IMR-90 (cell line): ENCODE results near the gene MYH16. TPM values are rescaled to one million over a fixed set of nuclear protein-coding genes. Genes with fewer than 3 reads are reported as not detected.

ENCODE experiments used
- ATAC-seq: fragments of 200-7000 bp; cut with Tn5 transposase; 2 replicates; pipeline ENCODE4 v1.9.1; 2020; ENCODE audit warnings: low read depth, mild to moderate bottlenecking, moderate library complexity
- BruUV-seq: library from RNA; stranded (reverse); fragments of 400-500 nt; replicated peaks from 2 replicates; lab custom pipeline; 2021; lab: Mats Ljungman, UMichigan
- CTCF ChIA-PET: fragments of 300-600 bp; formaldehyde crosslinking; extraction: SDS; loops from one replicate; lab custom pipeline; 2021; ENCODE audit warnings: antibody characterized with exemption; lab: Yijun Ruan, JAX
- POLR2A ChIA-PET: fragments of 300-600 bp; sonication (Branson Sonifier 250); formaldehyde crosslinking; loops from one replicate; lab custom pipeline; 2022; ENCODE audit warnings: antibody characterized with exemption; ENCODE audit not compliant: unreplicated experiment; lab: Charles Lee
- DNase-seq: peaks from one replicate; pipeline ENCODE4 v3.0.0; 2013
- H2AFZ ChIP-seq: replicated peaks from 2 replicates; pipeline ENCODE3; 2013; ENCODE audit warnings: low read length, mild to moderate bottlenecking; ENCODE audit not compliant: poor library complexity
- H2AK5ac ChIP-seq: 2 replicates; pipeline ENCODE4 v1.6.1; 2013; ENCODE audit warnings: low read depth, low read length, inconsistent platforms
- H2AK9ac ChIP-seq: replicated peaks from 2 replicates; pipeline ENCODE3; 2013; ENCODE audit warnings: mild to moderate bottlenecking, low read depth, low read length, moderate library complexity; ENCODE audit not compliant: poor library complexity
- H2BK120ac ChIP-seq: 2 replicates; pipeline ENCODE4 v1.6.1; 2013; ENCODE audit warnings: low read depth, low read length, inconsistent platforms
- H2BK15ac ChIP-seq: 3 replicates; pipeline ENCODE4 v1.6.1; 2013; ENCODE audit warnings: low read depth, low read length, inconsistent platforms
- H2BK20ac ChIP-seq: 2 replicates; pipeline ENCODE4 v1.6.1; 2013; ENCODE audit warnings: low read depth, mild to moderate bottlenecking, inconsistent platforms, low read length, moderate library complexity
- H2BK5ac ChIP-seq: 2 replicates; pipeline ENCODE4 v1.6.1; 2013; ENCODE audit warnings: mild to moderate bottlenecking, low read depth, low read length, inconsistent platforms; ENCODE audit not compliant: poor library complexity, severe bottlenecking
- H3K14ac ChIP-seq: replicated peaks from 2 replicates; pipeline ENCODE4 v1.6.1; 2013; ENCODE audit warnings: low read depth, low read length, inconsistent platforms
- H3K18ac ChIP-seq: 2 replicates; pipeline ENCODE4 v1.6.1; 2013; ENCODE audit warnings: low read depth, low read length, control low read depth
- H3K23ac ChIP-seq: 2 replicates; pipeline ENCODE4 v1.6.1; 2013; ENCODE audit warnings: low read depth, low read length, inconsistent platforms
- H3K27ac ChIP-seq: 2 replicates; pipeline ENCODE4 v1.5.1; 2013; ENCODE audit warnings: mild to moderate bottlenecking, control low read depth, low read length; ENCODE audit not compliant: insufficient read depth
- H3K27me3 ChIP-seq: 2 replicates; pipeline ENCODE4 v1.6.1; 2013; ENCODE audit warnings: low read length; ENCODE audit not compliant: control insufficient read depth, insufficient read depth
- H3K36me3 ChIP-seq: 2 replicates; pipeline ENCODE4 v1.6.1; 2013; ENCODE audit warnings: low read length, mixed read lengths; ENCODE audit not compliant: control insufficient read depth, insufficient read depth
- H3K4ac ChIP-seq: 2 replicates; pipeline ENCODE4 v1.6.1; 2013; ENCODE audit warnings: low read depth, low read length, inconsistent platforms
- H3K4me1 ChIP-seq: 2 replicates; pipeline ENCODE4 v1.6.1; 2013; ENCODE audit warnings: low read length, mixed read lengths; ENCODE audit not compliant: control insufficient read depth, insufficient read depth
- H3K4me2 ChIP-seq: 2 replicates; pipeline ENCODE4 v1.6.1; 2013; ENCODE audit warnings: low read depth, mild to moderate bottlenecking, control low read depth, low read length, moderate library complexity
- H3K4me3 ChIP-seq: 2 replicates; pipeline ENCODE4 v1.5.1; 2013; ENCODE audit warnings: low read depth, mild to moderate bottlenecking, control low read depth, low read length, moderate library complexity; ENCODE audit not compliant: insufficient read depth
- H3K56ac ChIP-seq: 2 replicates; pipeline ENCODE4 v1.6.1; 2013; ENCODE audit warnings: low read length, inconsistent platforms; ENCODE audit not compliant: insufficient read depth; ENCODE audit errors: extremely low read depth
- H3K79me1 ChIP-seq, 2 experiments: 2 replicates each; pipeline ENCODE4 v1.6.1; 2013; ENCODE audit warnings: low read length in 2 of 2, inconsistent platforms in 1 of 2, low read depth in 1 of 2
- H3K9ac ChIP-seq: 2 replicates; pipeline ENCODE4 v1.6.1; 2013; ENCODE audit warnings: low read depth, low read length, control low read depth
- H3K9me1 ChIP-seq: 2 replicates; pipeline ENCODE4 v1.6.1; 2013; ENCODE audit warnings: low read length, inconsistent platforms; ENCODE audit not compliant: insufficient read depth
- H3K9me3 ChIP-seq: 2 replicates; pipeline ENCODE4 v1.6.1; 2013; ENCODE audit warnings: low read length; ENCODE audit not compliant: control insufficient read depth, insufficient read depth
- H4K20me1 ChIP-seq: 2 replicates; pipeline ENCODE4 v1.6.1; 2013; ENCODE audit warnings: low read length, inconsistent platforms; ENCODE audit not compliant: insufficient read depth
- H4K5ac ChIP-seq: 2 replicates; pipeline ENCODE4 v1.6.1; 2013; ENCODE audit warnings: mild to moderate bottlenecking, low read depth, low read length, control low read depth
- H4K8ac ChIP-seq, 2 experiments: 2 replicates each; pipeline ENCODE4 v1.6.1; 2013; ENCODE audit warnings: low read depth in 2 of 2, low read length in 2 of 2, control low read depth in 1 of 2, inconsistent platforms in 1 of 2
- H4K91ac ChIP-seq: 2 replicates; pipeline ENCODE4 v1.6.1; 2013; ENCODE audit warnings: low read depth, low read length, inconsistent platforms; ENCODE audit not compliant: insufficient read depth
- BHLHE40 ChIP-seq: fragments of 150-350 bp; IDR thresholded peaks from 2 replicates; pipeline ENCODE4 v1.6.1; 2016; ENCODE audit warnings: mild to moderate bottlenecking, low read depth, low read length
- CEBPB ChIP-seq: IDR thresholded peaks from 2 replicates; pipeline ENCODE4 v1.6.1; 2012; ENCODE audit warnings: low read depth, low read length, improper control_type of control experiment
- FOS ChIP-seq: fragments of 150-350 bp; IDR thresholded peaks from 2 replicates; pipeline ENCODE4 v1.6.1; 2016; ENCODE audit warnings: low read depth, low read length
- MAFK ChIP-seq: IDR thresholded peaks from 2 replicates; pipeline ENCODE4 v1.6.1; 2012; ENCODE audit warnings: low read depth, low read length, improper control_type of control experiment
- MAZ ChIP-seq: IDR thresholded peaks from 2 replicates; pipeline ENCODE4 v1.6.1; 2012; ENCODE audit warnings: low read depth, mild to moderate bottlenecking, low read length, improper control_type of control experiment, moderate library complexity, borderline replicate concordance
- MXI1 ChIP-seq: IDR thresholded peaks from 2 replicates; pipeline ENCODE4 v1.6.1; 2012; ENCODE audit warnings: low read depth, mild to moderate bottlenecking, low read length, moderate library complexity, borderline replicate concordance
- NFE2L2 ChIP-seq: fragments of 150-350 bp; IDR thresholded peaks from 2 replicates; pipeline ENCODE4 v1.6.1; 2016; ENCODE audit warnings: low read depth, mild to moderate bottlenecking, low read length
- POLR2A ChIP-seq: IDR thresholded peaks from 2 replicates; pipeline ENCODE4 v1.6.1; 2012; ENCODE audit warnings: mild to moderate bottlenecking, low read depth, low read length
- RAD21 ChIP-seq: IDR thresholded peaks from 2 replicates; pipeline ENCODE4 v1.6.1; 2012; ENCODE audit warnings: low read length, improper control_type of control experiment
- RCOR1 ChIP-seq: IDR thresholded peaks from 2 replicates; pipeline ENCODE4 v1.6.1; 2012; ENCODE audit warnings: mild to moderate bottlenecking, low read length, improper control_type of control experiment; ENCODE audit not compliant: insufficient replicate concordance
- SMC3 ChIP-seq: fragments of 150-350 bp; IDR thresholded peaks from 2 replicates; pipeline ENCODE4 v1.6.1; 2016; ENCODE audit warnings: low read depth, mild to moderate bottlenecking, antibody characterized with exemption, low read length, moderate library complexity
- WGBS, 2 experiments: methylation state at CpG; one replicate each; pipeline versions ENCODE4 v1.1.5 to v1.1.7; 2013; ENCODE audit warnings: missing lambda C conversion rate in 2 of 2; ENCODE audit not compliant: insufficient read length in 1 of 2; ENCODE audit errors: extremely low coverage in 2 of 2; 5-methylcytosine and 5-hydroxymethylcytosine counted together
- dilution Hi-C: fragments of 300-500 bp; cut with HindIII; formaldehyde crosslinking; loops from one replicate; pipeline ENCODE4 v1.14.3; 2018; ENCODE audit warnings: low sequenced_read_pairs; ENCODE audit not compliant: unreplicated experiment
- in situ Hi-C: fragments of 300-500 bp; cut with MboI; formaldehyde crosslinking; loops from 3 replicates; pipeline ENCODE4 v1.14.3; 2019; ENCODE audit warnings: low sequenced_read_pairs, inconsistent platforms, mixed read lengths
- intact Hi-C: fragments of 100-400 bp; cut with micrococcal nuclease; formaldehyde crosslinking; loops from 2 replicates; pipeline ENCODE4 v1.10.0; 2022
- polyA plus RNA-seq, 3 experiments: library from polyadenylated mRNA; depleted of rRNA; stranded (reverse); fragments of >200 nt; gene quantifications; 2 replicates each; pipeline ENCODE4 v1.2.3, GENCODE V29; 2012; ENCODE audit warnings: low replicate concordance in 1 of 3
- total RNA-seq: library from RNA; depleted of rRNA; stranded (reverse); fragments of >200 nt; gene quantifications from 2 replicates; pipeline ENCODE4 v1.2.3, GENCODE V29; 2012
- TF ChIP-seq, protein P1 (sequence below): conservative IDR thresholded peaks from 2 replicates; pipeline ENCODE4 v1.5.1; 2012; ENCODE audit warnings: mild to moderate bottlenecking, low read depth, low read length, improper control_type of control experiment
- TF ChIP-seq, protein P2 (sequence below): fragments of 150-350 bp; IDR thresholded peaks from 2 replicates; pipeline ENCODE4 v1.6.1; 2016; ENCODE audit warnings: low read depth, mild to moderate bottlenecking, low read length, moderate library complexity, borderline replicate concordance
- TF ChIP-seq, protein P3 (sequence below): fragments of 150-350 bp; IDR thresholded peaks from 2 replicates; pipeline ENCODE4 v1.6.1; 2017; ENCODE audit warnings: mild to moderate bottlenecking, antibody characterized with exemption, low read length, low read depth

The MYH16 gene
- total and polyA plus RNA-seq, 2 of the 4 experiments (the other 2 are of a cell fraction) = 0.09 to 0.18 TPM

GRCh38 chr7:99267841-99268576, 4.6 kb upstream of the MYH16 start:
- H3K27ac ChIP-seq = peak overlapping the region; percentile 18; the same call in 1 of the 2 replicates
- ChIA-PET POLR2A (no interaction called here), CTCF (no interaction called here)
- no peak overlapping the region for H3K9ac ChIP-seq
- peak overlapping the region; percentile 7 to 69; a peak in 3 of 4 replicates for H4K8ac ChIP-seq
- no TSS peak for BruUV-seq
- peak overlapping the region; percentile 98 for H2AK5ac ChIP-seq
- H3K4me2 ChIP-seq = no peak overlapping the region
- in situ Hi-C loops = no loop called here
- H3K18ac ChIP-seq = peak overlapping the region; percentile 22; the same call in 1 of the 2 replicates
- no peaks in the 10 kb centered on the region for H3K36me3 ChIP-seq
- H3K4me3 ChIP-seq = no peak overlapping the region
- peak overlapping the region; percentile 66 for H2AK9ac ChIP-seq
- intact Hi-C loops = no loop called here
- DNase-seq = no peak
- no peak overlapping the region for H3K56ac ChIP-seq
- WGBS, 2 experiments = 92% methylated on average over 11 of the region's 17 CpGs; no CpG with 5 or more reads in 1 of the 2 experiments
- dilution Hi-C loops = no loop called here
- H3K9me3 ChIP-seq = 0 out of 2 replicates have a peak, but pooled peaks cover 4% of the 10 kb centered on the region
- peak; percentile 35 for ATAC-seq
- peak overlapping the region; percentile 87; the same call in 2 of the 3 replicates for H2BK15ac ChIP-seq
- H3K4me1 ChIP-seq = peaks cover 7% of the 10 kb centered on the region
- H2BK5ac ChIP-seq = peak overlapping the region; percentile 77
- peak overlapping the region; percentile 44 for H2AFZ ChIP-seq
- peak overlapping the region; percentile 83; the same call in 1 of the 2 replicates for H4K91ac ChIP-seq
- peak overlapping the region; percentile 75; the same call in 1 of the 2 replicates for H2BK120ac ChIP-seq
- no peak overlapping the region for H3K23ac ChIP-seq
- no peak overlapping the region for H4K5ac ChIP-seq
- H3K14ac ChIP-seq = peak overlapping the region; percentile 81
- H2BK20ac ChIP-seq = peak overlapping the region; percentile 79; the same call in 1 of the 2 replicates
- peaks cover 6% of the 10 kb centered on the region for H3K9me1 ChIP-seq
- peak overlapping the region; percentile 76 for H3K4ac ChIP-seq
- H3K27me3 ChIP-seq = peaks cover 6% of the 10 kb centered on the region; the same call in 1 of the 2 replicates
- no peaks in the 10 kb centered on the region for H4K20me1 ChIP-seq
- no peaks in the 10 kb centered on the region for H3K79me1 ChIP-seq
- TF ChIP-seq, protein P1, sequence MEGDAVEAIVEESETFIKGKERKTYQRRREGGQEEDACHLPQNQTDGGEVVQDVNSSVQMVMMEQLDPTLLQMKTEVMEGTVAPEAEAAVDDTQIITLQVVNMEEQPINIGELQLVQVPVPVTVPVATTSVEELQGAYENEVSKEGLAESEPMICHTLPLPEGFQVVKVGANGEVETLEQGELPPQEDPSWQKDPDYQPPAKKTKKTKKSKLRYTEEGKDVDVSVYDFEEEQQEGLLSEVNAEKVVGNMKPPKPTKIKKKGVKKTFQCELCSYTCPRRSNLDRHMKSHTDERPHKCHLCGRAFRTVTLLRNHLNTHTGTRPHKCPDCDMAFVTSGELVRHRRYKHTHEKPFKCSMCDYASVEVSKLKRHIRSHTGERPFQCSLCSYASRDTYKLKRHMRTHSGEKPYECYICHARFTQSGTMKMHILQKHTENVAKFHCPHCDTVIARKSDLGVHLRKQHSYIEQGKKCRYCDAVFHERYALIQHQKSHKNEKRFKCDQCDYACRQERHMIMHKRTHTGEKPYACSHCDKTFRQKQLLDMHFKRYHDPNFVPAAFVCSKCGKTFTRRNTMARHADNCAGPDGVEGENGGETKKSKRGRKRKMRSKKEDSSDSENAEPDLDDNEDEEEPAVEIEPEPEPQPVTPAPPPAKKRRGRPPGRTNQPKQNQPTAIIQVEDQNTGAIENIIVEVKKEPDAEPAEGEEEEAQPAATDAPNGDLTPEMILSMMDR = no peak
- no peak for TF ChIP-seq RCOR1
- TF ChIP-seq, protein P2, sequence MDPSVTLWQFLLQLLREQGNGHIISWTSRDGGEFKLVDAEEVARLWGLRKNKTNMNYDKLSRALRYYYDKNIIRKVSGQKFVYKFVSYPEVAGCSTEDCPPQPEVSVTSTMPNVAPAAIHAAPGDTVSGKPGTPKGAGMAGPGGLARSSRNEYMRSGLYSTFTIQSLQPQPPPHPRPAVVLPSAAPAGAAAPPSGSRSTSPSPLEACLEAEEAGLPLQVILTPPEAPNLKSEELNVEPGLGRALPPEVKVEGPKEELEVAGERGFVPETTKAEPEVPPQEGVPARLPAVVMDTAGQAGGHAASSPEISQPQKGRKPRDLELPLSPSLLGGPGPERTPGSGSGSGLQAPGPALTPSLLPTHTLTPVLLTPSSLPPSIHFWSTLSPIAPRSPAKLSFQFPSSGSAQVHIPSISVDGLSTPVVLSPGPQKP = no peak
- TF ChIP-seq, protein P3, sequence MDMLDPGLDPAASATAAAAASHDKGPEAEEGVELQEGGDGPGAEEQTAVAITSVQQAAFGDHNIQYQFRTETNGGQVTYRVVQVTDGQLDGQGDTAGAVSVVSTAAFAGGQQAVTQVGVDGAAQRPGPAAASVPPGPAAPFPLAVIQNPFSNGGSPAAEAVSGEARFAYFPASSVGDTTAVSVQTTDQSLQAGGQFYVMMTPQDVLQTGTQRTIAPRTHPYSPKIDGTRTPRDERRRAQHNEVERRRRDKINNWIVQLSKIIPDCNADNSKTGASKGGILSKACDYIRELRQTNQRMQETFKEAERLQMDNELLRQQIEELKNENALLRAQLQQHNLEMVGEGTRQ = no peak
- TF ChIP-seq RAD21 = no peak
- TF ChIP-seq SMC3 = no peak
- TF ChIP-seq NFE2L2 = no peak
- no peak for TF ChIP-seq CEBPB
- no peak for TF ChIP-seq MAZ
- TF ChIP-seq BHLHE40 = no peak
- no peak for TF ChIP-seq FOS
- TF ChIP-seq POLR2A = no peak
- TF ChIP-seq MAFK = no peak
- TF ChIP-seq MXI1 = no peak
